IMR-90 (cell line): Measurements from ENCODE around the gene BARX1. TPM values are rescaled to one million over a fixed set of nuclear protein-coding genes. Genes with fewer than 3 reads are reported as not detected.

Source experiments
- ATAC-seq: fragments of 200-7000 bp; cut with Tn5 transposase; 2 replicates; pipeline ENCODE4 v1.9.1; 2020; ENCODE audit warnings: low read depth, mild to moderate bottlenecking, moderate library complexity
- BruUV-seq: library from RNA; stranded (reverse); fragments of 400-500 nt; replicated peaks from 2 replicates; lab custom pipeline; 2021; lab: Mats Ljungman, UMichigan
- CTCF ChIA-PET: fragments of 300-600 bp; formaldehyde crosslinking; extraction: SDS; loops from one replicate; lab custom pipeline; 2021; ENCODE audit warnings: antibody characterized with exemption; lab: Yijun Ruan, JAX
- POLR2A ChIA-PET: fragments of 300-600 bp; sonication (Branson Sonifier 250); formaldehyde crosslinking; loops from one replicate; lab custom pipeline; 2022; ENCODE audit warnings: antibody characterized with exemption; ENCODE audit not compliant: unreplicated experiment; lab: Charles Lee
- DNase-seq: peaks from one replicate; pipeline ENCODE4 v3.0.0; 2013
- H2AFZ ChIP-seq: replicated peaks from 2 replicates; pipeline ENCODE3; 2013; ENCODE audit warnings: low read length, mild to moderate bottlenecking; ENCODE audit not compliant: poor library complexity
- H2AK5ac ChIP-seq: 2 replicates; pipeline ENCODE4 v1.6.1; 2013; ENCODE audit warnings: low read depth, low read length, inconsistent platforms
- H2AK9ac ChIP-seq: replicated peaks from 2 replicates; pipeline ENCODE3; 2013; ENCODE audit warnings: mild to moderate bottlenecking, low read depth, low read length, moderate library complexity; ENCODE audit not compliant: poor library complexity
- H2BK120ac ChIP-seq: 2 replicates; pipeline ENCODE4 v1.6.1; 2013; ENCODE audit warnings: low read depth, low read length, inconsistent platforms
- H2BK15ac ChIP-seq: 3 replicates; pipeline ENCODE4 v1.6.1; 2013; ENCODE audit warnings: low read depth, low read length, inconsistent platforms
- H2BK20ac ChIP-seq: 2 replicates; pipeline ENCODE4 v1.6.1; 2013; ENCODE audit warnings: low read depth, mild to moderate bottlenecking, inconsistent platforms, low read length, moderate library complexity
- H2BK5ac ChIP-seq: 2 replicates; pipeline ENCODE4 v1.6.1; 2013; ENCODE audit warnings: mild to moderate bottlenecking, low read depth, low read length, inconsistent platforms; ENCODE audit not compliant: poor library complexity, severe bottlenecking
- H3K14ac ChIP-seq: replicated peaks from 2 replicates; pipeline ENCODE4 v1.6.1; 2013; ENCODE audit warnings: low read depth, low read length, inconsistent platforms
- H3K18ac ChIP-seq: 2 replicates; pipeline ENCODE4 v1.6.1; 2013; ENCODE audit warnings: low read depth, low read length, control low read depth
- H3K23ac ChIP-seq: 2 replicates; pipeline ENCODE4 v1.6.1; 2013; ENCODE audit warnings: low read depth, low read length, inconsistent platforms
- H3K27ac ChIP-seq: 2 replicates; pipeline ENCODE4 v1.5.1; 2013; ENCODE audit warnings: mild to moderate bottlenecking, control low read depth, low read length; ENCODE audit not compliant: insufficient read depth
- H3K27me3 ChIP-seq: 2 replicates; pipeline ENCODE4 v1.6.1; 2013; ENCODE audit warnings: low read length; ENCODE audit not compliant: control insufficient read depth, insufficient read depth
- H3K36me3 ChIP-seq: 2 replicates; pipeline ENCODE4 v1.6.1; 2013; ENCODE audit warnings: low read length, mixed read lengths; ENCODE audit not compliant: control insufficient read depth, insufficient read depth
- H3K4ac ChIP-seq: 2 replicates; pipeline ENCODE4 v1.6.1; 2013; ENCODE audit warnings: low read depth, low read length, inconsistent platforms
- H3K4me1 ChIP-seq: 2 replicates; pipeline ENCODE4 v1.6.1; 2013; ENCODE audit warnings: low read length, mixed read lengths; ENCODE audit not compliant: control insufficient read depth, insufficient read depth
- H3K4me2 ChIP-seq: 2 replicates; pipeline ENCODE4 v1.6.1; 2013; ENCODE audit warnings: low read depth, mild to moderate bottlenecking, control low read depth, low read length, moderate library complexity
- H3K4me3 ChIP-seq: 2 replicates; pipeline ENCODE4 v1.5.1; 2013; ENCODE audit warnings: low read depth, mild to moderate bottlenecking, control low read depth, low read length, moderate library complexity; ENCODE audit not compliant: insufficient read depth
- H3K56ac ChIP-seq: 2 replicates; pipeline ENCODE4 v1.6.1; 2013; ENCODE audit warnings: low read length, inconsistent platforms; ENCODE audit not compliant: insufficient read depth; ENCODE audit errors: extremely low read depth
- H3K79me1 ChIP-seq, 2 experiments: 2 replicates each; pipeline ENCODE4 v1.6.1; 2013; ENCODE audit warnings: low read length in 2 of 2, inconsistent platforms in 1 of 2, low read depth in 1 of 2
- H3K9ac ChIP-seq: 2 replicates; pipeline ENCODE4 v1.6.1; 2013; ENCODE audit warnings: low read depth, low read length, control low read depth
- H3K9me1 ChIP-seq: 2 replicates; pipeline ENCODE4 v1.6.1; 2013; ENCODE audit warnings: low read length, inconsistent platforms; ENCODE audit not compliant: insufficient read depth
- H3K9me3 ChIP-seq: 2 replicates; pipeline ENCODE4 v1.6.1; 2013; ENCODE audit warnings: low read length; ENCODE audit not compliant: control insufficient read depth, insufficient read depth
- H4K20me1 ChIP-seq: 2 replicates; pipeline ENCODE4 v1.6.1; 2013; ENCODE audit warnings: low read length, inconsistent platforms; ENCODE audit not compliant: insufficient read depth
- H4K5ac ChIP-seq: 2 replicates; pipeline ENCODE4 v1.6.1; 2013; ENCODE audit warnings: mild to moderate bottlenecking, low read depth, low read length, control low read depth
- H4K8ac ChIP-seq, 2 experiments: 2 replicates each; pipeline ENCODE4 v1.6.1; 2013; ENCODE audit warnings: low read depth in 2 of 2, low read length in 2 of 2, control low read depth in 1 of 2, inconsistent platforms in 1 of 2
- H4K91ac ChIP-seq: 2 replicates; pipeline ENCODE4 v1.6.1; 2013; ENCODE audit warnings: low read depth, low read length, inconsistent platforms; ENCODE audit not compliant: insufficient read depth
- BHLHE40 ChIP-seq: fragments of 150-350 bp; IDR thresholded peaks from 2 replicates; pipeline ENCODE4 v1.6.1; 2016; ENCODE audit warnings: mild to moderate bottlenecking, low read depth, low read length
- CEBPB ChIP-seq: IDR thresholded peaks from 2 replicates; pipeline ENCODE4 v1.6.1; 2012; ENCODE audit warnings: low read depth, low read length, improper control_type of control experiment
- CHD1 ChIP-seq: IDR thresholded peaks from 2 replicates; pipeline ENCODE4 v1.6.1; 2012; ENCODE audit warnings: low read depth, low read length, improper control_type of control experiment
- FOS ChIP-seq: fragments of 150-350 bp; IDR thresholded peaks from 2 replicates; pipeline ENCODE4 v1.6.1; 2016; ENCODE audit warnings: low read depth, low read length
- MAZ ChIP-seq: IDR thresholded peaks from 2 replicates; pipeline ENCODE4 v1.6.1; 2012; ENCODE audit warnings: low read depth, mild to moderate bottlenecking, low read length, improper control_type of control experiment, moderate library complexity, borderline replicate concordance
- NFE2L2 ChIP-seq: fragments of 150-350 bp; IDR thresholded peaks from 2 replicates; pipeline ENCODE4 v1.6.1; 2016; ENCODE audit warnings: low read depth, mild to moderate bottlenecking, low read length
- POLR2A ChIP-seq: IDR thresholded peaks from 2 replicates; pipeline ENCODE4 v1.6.1; 2012; ENCODE audit warnings: mild to moderate bottlenecking, low read depth, low read length
- RFX5 ChIP-seq: IDR thresholded peaks from 2 replicates; pipeline ENCODE4 v1.8.0; 2012; ENCODE audit warnings: low read depth, mild to moderate bottlenecking, low read length, moderate library complexity
- WGBS, 2 experiments: methylation state at CpG; one replicate each; pipeline versions ENCODE4 v1.1.5 to v1.1.7; 2013; ENCODE audit warnings: missing lambda C conversion rate in 2 of 2; ENCODE audit not compliant: insufficient read length in 1 of 2; ENCODE audit errors: extremely low coverage in 2 of 2; 5-methylcytosine and 5-hydroxymethylcytosine counted together
- dilution Hi-C: fragments of 300-500 bp; cut with HindIII; formaldehyde crosslinking; loops from one replicate; pipeline ENCODE4 v1.14.3; 2018; ENCODE audit warnings: low sequenced_read_pairs; ENCODE audit not compliant: unreplicated experiment
- in situ Hi-C: fragments of 300-500 bp; cut with MboI; formaldehyde crosslinking; loops from 3 replicates; pipeline ENCODE4 v1.14.3; 2019; ENCODE audit warnings: low sequenced_read_pairs, inconsistent platforms, mixed read lengths
- intact Hi-C: fragments of 100-400 bp; cut with micrococcal nuclease; formaldehyde crosslinking; loops from 2 replicates; pipeline ENCODE4 v1.10.0; 2022
- polyA plus RNA-seq, 3 experiments: library from polyadenylated mRNA; depleted of rRNA; stranded (reverse); fragments of >200 nt; gene quantifications; 2 replicates each; pipeline ENCODE4 v1.2.3, GENCODE V29; 2012; ENCODE audit warnings: low replicate concordance in 1 of 3
- total RNA-seq: library from RNA; depleted of rRNA; stranded (reverse); fragments of >200 nt; gene quantifications from 2 replicates; pipeline ENCODE4 v1.2.3, GENCODE V29; 2012

The BARX1 gene
- total and polyA plus RNA-seq, 2 of the 4 experiments (the other 2 are of a cell fraction), result not detected

DNA sequence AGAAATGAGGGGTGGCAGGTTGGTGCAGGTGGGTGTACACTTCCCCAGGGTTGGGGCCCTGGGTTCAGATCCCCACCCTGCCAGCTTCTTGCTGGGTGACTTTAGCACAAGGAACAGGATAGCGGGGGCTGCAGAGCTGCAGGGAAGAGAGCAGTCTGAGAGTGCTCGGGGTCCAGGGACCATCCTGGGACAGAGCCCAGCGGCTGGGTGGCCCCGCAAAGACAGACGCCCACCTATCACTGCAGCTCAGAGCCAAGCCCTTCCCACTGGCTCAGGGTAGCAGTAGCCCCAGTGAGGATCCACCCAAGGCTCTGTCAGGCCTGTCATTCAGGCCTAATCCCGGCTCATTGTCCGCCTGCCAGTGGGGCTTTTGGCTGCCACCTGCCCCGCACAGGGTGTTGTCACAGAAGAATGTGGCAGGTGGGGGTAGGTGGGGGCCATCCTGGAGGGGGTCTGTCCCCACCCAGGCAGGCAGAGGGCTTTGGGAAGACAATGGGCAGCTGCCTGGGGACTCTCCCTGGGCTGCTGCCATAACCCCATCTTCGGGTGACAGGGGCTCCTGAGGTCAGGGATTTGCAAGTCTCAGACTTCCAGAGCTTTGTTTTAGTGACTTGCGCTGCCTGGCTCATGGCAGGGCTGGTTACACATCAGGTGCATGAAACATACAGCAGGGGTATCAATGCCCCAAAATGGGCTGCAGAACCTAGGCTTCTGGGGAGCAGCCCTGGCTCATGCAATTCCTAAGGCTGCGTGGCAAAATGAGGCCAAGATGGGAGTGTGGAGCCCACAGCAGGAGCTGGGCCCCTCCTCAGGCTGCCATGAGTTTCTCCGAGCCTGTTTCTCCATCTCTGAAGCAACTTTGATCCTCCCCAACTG is 52.1 kb downstream of the BARX1 start:
- ATAC-seq, result no peak
- dilution Hi-C loops (no loop called here), intact Hi-C loops (no loop called here), in situ Hi-C loops (no loop called here)
- no peak overlapping the region for H2BK20ac ChIP-seq
- no peak overlapping the region for H3K18ac ChIP-seq
- no peaks in the 10 kb centered on the region for H3K9me1 ChIP-seq
- ChIA-PET POLR2A (no interaction called here), CTCF (no interaction called here)
- H3K4me2 ChIP-seq, result no peak overlapping the region
- H4K91ac ChIP-seq, result no peak overlapping the region
- H3K23ac ChIP-seq, result no peak overlapping the region
- H3K79me1 ChIP-seq, result no peaks in the 10 kb centered on the region
- H3K9ac ChIP-seq, result no peak overlapping the region
- no peak overlapping the region for H3K4ac ChIP-seq
- H3K4me1 ChIP-seq, result no peaks in the 10 kb centered on the region
- H2BK120ac ChIP-seq, result no peak overlapping the region
- H3K9me3 ChIP-seq, result no peaks in the 10 kb centered on the region
- no peak overlapping the region for H4K8ac ChIP-seq
- no peak overlapping the region for H4K5ac ChIP-seq
- no peak overlapping the region for H3K56ac ChIP-seq
- no peak overlapping the region for H2AFZ ChIP-seq
- no peak overlapping the region for H3K27ac ChIP-seq
- H3K36me3 ChIP-seq, result no peaks in the 10 kb centered on the region
- no peak overlapping the region for H3K4me3 ChIP-seq
- no peaks in the 10 kb centered on the region for H4K20me1 ChIP-seq
- 36% methylated on average over 2 of the region's 12 CpGs; no CpG with 5 or more reads in 1 of the 2 experiments for WGBS, 2 experiments
- no TSS peak for BruUV-seq
- no peak overlapping the region for H2AK9ac ChIP-seq
- no peak overlapping the region for H2AK5ac ChIP-seq
- TF ChIP-seq CEBPB (no peak), NFE2L2 (no peak), RFX5 (no peak), MAZ (no peak), CHD1 (no peak), FOS (no peak), POLR2A (no peak), BHLHE40 (no peak)
- no peak overlapping the region for H2BK15ac ChIP-seq
- H3K27me3 ChIP-seq, result no peaks in the 10 kb centered on the region; the same call in 1 of the 2 replicates
- H2BK5ac ChIP-seq, result no peak overlapping the region
- no peak for DNase-seq
- H3K14ac ChIP-seq, result no peak overlapping the region
